Nephron (organoid): Measurements from ENCODE around the gene AKR1B15.
"Not testable (repeated sequence)": the region's sequence is repeated elsewhere in the genome, so short reads cannot be mapped to it uniquely, and the experiment has no call there.

Source experiments
- H3K27ac Mint-ChIP-seq, 3 experiments: 2 replicates each; pipeline ENCODE4 v1.8.0; 2020; ENCODE audit warnings: mixed read lengths in 3 of 3, mild to moderate bottlenecking in 2 of 3, moderate library complexity in 1 of 3
- H3K27me3 Mint-ChIP-seq: 2 replicates; pipeline ENCODE4 v1.8.0; 2021; ENCODE audit warnings: low read depth, mild to moderate bottlenecking, moderate library complexity, mixed read lengths
- H3K36me3 Mint-ChIP-seq: 2 replicates; pipeline ENCODE4 v1.8.0; 2020; ENCODE audit warnings: low read depth, mixed read lengths
- H3K4me1 Mint-ChIP-seq: 2 replicates; pipeline ENCODE4 v1.8.0; 2020; ENCODE audit warnings: mixed read lengths
- H3K4me3 Mint-ChIP-seq, 3 experiments: 2 replicates each; pipeline ENCODE4 v1.8.0; 2020; ENCODE audit warnings: mild to moderate bottlenecking in 3 of 3, mixed read lengths in 3 of 3, moderate library complexity in 2 of 3
- H3K9me3 Mint-ChIP-seq: 2 replicates; pipeline ENCODE4 v1.8.0; 2020; ENCODE audit warnings: mixed read lengths
- TF ChIP-seq, protein P1 (sequence below), 3 experiments: fragments of 200-600 bp; sonication (generic); IDR thresholded peaks; one replicate each; pipeline ENCODE4 v1.5.0; 2021; ENCODE audit warnings: antibody characterized with exemption in 3 of 3; ENCODE audit not compliant: unreplicated experiment in 3 of 3

AKR1B15 gene

GRCh38 chr7:134514663-134515062 is 34.2 kb upstream of the AKR1B15 start:
- H3K27ac Mint-ChIP-seq = no peak overlapping the region
- H3K4me3 Mint-ChIP-seq = no peak overlapping the region
- H3K27me3 Mint-ChIP-seq = peaks cover 17% of the 10 kb centered on the region
- H3K9me3 Mint-ChIP-seq = no peaks in the 10 kb centered on the region
- H3K4me1 Mint-ChIP-seq = peaks cover 11% of the 10 kb centered on the region
- H3K36me3 Mint-ChIP-seq = no peaks in the 10 kb centered on the region
- TF ChIP-seq, protein P1, sequence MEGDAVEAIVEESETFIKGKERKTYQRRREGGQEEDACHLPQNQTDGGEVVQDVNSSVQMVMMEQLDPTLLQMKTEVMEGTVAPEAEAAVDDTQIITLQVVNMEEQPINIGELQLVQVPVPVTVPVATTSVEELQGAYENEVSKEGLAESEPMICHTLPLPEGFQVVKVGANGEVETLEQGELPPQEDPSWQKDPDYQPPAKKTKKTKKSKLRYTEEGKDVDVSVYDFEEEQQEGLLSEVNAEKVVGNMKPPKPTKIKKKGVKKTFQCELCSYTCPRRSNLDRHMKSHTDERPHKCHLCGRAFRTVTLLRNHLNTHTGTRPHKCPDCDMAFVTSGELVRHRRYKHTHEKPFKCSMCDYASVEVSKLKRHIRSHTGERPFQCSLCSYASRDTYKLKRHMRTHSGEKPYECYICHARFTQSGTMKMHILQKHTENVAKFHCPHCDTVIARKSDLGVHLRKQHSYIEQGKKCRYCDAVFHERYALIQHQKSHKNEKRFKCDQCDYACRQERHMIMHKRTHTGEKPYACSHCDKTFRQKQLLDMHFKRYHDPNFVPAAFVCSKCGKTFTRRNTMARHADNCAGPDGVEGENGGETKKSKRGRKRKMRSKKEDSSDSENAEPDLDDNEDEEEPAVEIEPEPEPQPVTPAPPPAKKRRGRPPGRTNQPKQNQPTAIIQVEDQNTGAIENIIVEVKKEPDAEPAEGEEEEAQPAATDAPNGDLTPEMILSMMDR (IDR thresholded peaks at IDR 0.05; ENCODE audit: unreplicated experiment in 3 of 3) = peak; percentile 81

DNA sequence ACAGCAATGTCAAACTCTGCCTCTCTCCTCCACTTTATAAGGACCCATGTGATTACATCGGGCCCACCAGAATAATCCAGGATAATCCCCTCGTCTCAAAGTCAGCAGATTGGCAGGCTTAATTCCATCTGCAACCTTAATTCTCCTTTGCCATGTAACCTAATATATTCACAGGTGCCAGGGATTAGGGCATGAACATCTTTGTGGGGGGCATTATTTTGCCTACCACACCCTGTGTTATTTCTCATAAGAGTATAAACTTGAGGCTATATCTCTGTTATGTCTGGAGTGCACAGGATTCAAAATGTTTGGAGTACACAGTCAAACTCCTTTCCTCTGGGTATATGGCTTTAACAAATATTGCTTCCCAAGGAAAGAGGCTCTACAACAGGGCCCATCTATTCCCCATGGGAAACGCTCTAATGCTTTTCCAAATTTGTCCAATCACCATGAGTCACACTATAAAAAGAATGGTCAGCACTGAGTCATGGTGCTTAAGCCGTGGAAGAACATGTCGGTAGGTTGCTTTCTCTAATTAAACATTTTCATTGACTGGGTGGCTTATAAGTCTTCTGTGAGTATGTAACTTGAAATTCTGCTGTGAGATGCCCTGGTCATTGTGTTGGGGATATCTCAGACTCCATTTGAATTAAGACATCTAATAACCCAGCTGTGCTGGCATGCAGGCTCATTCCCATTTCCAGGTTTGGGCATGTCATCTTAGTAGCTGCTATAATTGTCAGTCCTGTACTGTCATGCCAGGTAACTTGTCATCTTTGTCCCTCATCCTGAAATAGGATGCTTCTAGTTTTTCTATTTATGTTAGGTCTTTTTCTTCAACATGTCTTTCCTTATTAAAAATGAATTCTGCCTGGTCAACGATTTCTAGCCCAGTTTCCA is 33.1 kb upstream of the AKR1B15 start:
- Mint-ChIP-seq H3K27ac (no peak overlapping the region), H3K27me3 (peaks cover 23% of the 10 kb centered on the region), H3K9me3 (no peaks in the 10 kb centered on the region), H3K4me1 (peaks cover 11% of the 10 kb centered on the region), H3K4me3 (no peak overlapping the region), H3K36me3 (no peaks in the 10 kb centered on the region)
- TF ChIP-seq, protein P1 (IDR thresholded peaks at IDR 0.05; ENCODE audit: unreplicated experiment in 3 of 3) = no peak

DNA sequence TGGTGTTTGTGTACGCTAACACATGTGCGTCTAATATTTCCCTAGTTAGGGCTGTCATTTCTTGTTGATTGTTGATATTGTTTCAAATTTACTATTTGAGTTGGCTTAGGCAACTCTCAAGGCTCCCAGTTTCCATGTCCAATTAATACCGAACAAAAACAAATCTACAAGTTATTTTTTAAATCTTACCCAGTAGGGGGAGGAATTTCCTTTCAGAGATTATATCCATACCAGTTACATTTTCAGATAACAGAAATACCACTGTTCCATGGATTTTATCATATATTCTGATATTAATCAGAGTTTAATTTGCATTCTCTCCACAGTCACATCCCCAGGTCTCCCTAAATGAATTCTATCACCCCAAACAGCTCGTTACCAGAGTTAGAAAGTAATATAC is 28.8 kb upstream of the AKR1B15 start:
- H3K4me3 Mint-ChIP-seq = no peak overlapping the region
- no peaks in the 10 kb centered on the region for H3K36me3 Mint-ChIP-seq
- H3K27ac Mint-ChIP-seq = no peak overlapping the region
- H3K9me3 Mint-ChIP-seq = no peaks in the 10 kb centered on the region
- peaks cover 5% of the 10 kb centered on the region for H3K4me1 Mint-ChIP-seq
- peaks cover 12% of the 10 kb centered on the region for H3K27me3 Mint-ChIP-seq
- TF ChIP-seq, protein P1 (IDR thresholded peaks at IDR 0.05; ENCODE audit: unreplicated experiment in 3 of 3) = peak in 2 of 3 experiments; percentile 20 to 22

DNA sequence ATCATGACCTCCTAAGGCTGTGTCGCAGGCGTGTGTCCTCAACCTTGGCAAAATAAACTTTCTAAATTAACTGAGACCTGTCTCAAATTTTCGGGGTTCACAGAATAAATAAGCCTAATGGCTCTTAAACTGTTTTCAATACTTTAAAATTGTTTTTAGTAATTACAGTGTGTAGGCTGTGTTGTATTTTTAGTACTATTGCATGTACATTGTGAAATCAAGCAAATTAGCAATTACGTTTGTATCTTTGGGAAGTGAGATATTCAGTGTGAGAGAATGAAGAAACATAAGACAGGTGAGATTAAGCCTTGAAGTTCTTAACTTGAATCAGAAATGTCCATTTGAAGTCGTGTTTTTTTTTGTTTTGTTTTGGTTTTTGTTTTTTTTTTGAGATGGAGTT is 26.3 kb upstream of the AKR1B15 start:
- Mint-ChIP-seq H3K27me3 (peaks cover 8% of the 10 kb centered on the region), H3K4me3 (no peak overlapping the region), H3K9me3 (no peaks in the 10 kb centered on the region), H3K36me3 (no peaks in the 10 kb centered on the region), H3K4me1 (peaks cover 6% of the 10 kb centered on the region), H3K27ac (no peak overlapping the region)
- TF ChIP-seq, protein P1 (IDR thresholded peaks at IDR 0.05; ENCODE audit: unreplicated experiment in 3 of 3) = no peak

- H3K27ac Mint-ChIP-seq, H3K36me3 Mint-ChIP-seq, H3K4me3 Mint-ChIP-seq, H3K9me3 Mint-ChIP-seq: not testable (repeated sequence)
- peaks cover 14% of the 10 kb centered on the region for H3K27me3 Mint-ChIP-seq
- peaks cover 27% of the 10 kb centered on the region for H3K4me1 Mint-ChIP-seq
These were observed 23.5 kb upstream of the AKR1B15 start for GRCh38 chr7:134525449-134525848.

DNA sequence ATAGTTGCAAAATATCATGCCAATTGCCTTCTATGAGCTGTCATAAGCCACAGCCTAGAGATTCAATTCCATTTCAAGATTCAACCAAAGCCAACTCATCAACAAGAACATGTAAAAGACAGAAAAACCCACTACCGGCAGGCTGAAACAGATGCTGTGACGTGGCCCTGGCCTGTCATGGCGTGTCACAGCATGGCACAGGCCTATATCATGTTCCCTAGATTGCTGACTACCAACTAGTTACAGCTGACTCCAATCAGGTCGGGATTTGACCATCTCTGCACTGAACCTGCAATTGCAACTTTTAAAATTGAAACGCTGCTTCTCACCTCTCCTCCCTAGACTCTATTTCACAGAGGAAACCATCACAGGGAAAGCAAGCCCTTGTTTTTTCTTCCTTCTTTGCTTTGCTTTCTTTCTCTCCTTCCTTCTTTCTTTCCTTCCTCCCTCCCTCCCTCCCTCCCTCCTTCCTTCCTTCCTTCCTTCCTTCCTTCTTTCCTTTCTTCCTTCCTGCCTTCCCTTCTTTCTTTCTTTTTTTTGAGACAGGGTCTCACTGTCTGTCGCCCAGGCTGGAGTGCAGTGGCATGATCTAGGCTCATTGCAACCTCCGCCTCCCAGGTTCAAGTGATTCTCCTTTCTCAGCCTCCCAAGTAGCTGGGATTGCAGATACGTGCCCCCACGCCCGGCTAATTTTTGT is 22.2 kb upstream of the AKR1B15 start:
- H3K27ac Mint-ChIP-seq = peak overlapping the region; percentile 46 to 68 (median 53)
- H3K4me1 Mint-ChIP-seq = peaks cover 27% of the 10 kb centered on the region
- H3K27me3 Mint-ChIP-seq = peaks cover 16% of the 10 kb centered on the region
- not testable (repeated sequence) for H3K9me3 Mint-ChIP-seq, H3K36me3 Mint-ChIP-seq, H3K4me3 Mint-ChIP-seq
